Liver (tissue), 3 donors: ENCODE measurements around the gene DHX35.

Source experiments
- EGR1 ChIP-seq, 2 donors: IDR thresholded peaks; 2 replicates each; pipeline ENCODE4 v1.6.1; 2016 to 2018; ENCODE audit warnings: antibody characterized with exemption in 2 of 2, low read depth in 2 of 2
- JUND ChIP-seq, 2 donors: IDR thresholded peaks; 2 replicates each; pipeline ENCODE4 v1.6.1; 2016; ENCODE audit warnings: antibody characterized with exemption in 2 of 2
- YY1 ChIP-seq: IDR thresholded peaks from 2 replicates; pipeline ENCODE4 v1.6.1; 2016; ENCODE audit warnings: antibody characterized with exemption, mild to moderate bottlenecking
- TF ChIP-seq, protein P1 (sequence below): fragments of 150-350 bp; IDR thresholded peaks from 2 replicates; pipeline ENCODE4 v1.5.1; 2017; ENCODE audit warnings: improper control_type of control experiment, low read depth, low read length; ENCODE audit not compliant: missing input control
- donor health status: healthy.
- donor health status: healthy.

DNA sequence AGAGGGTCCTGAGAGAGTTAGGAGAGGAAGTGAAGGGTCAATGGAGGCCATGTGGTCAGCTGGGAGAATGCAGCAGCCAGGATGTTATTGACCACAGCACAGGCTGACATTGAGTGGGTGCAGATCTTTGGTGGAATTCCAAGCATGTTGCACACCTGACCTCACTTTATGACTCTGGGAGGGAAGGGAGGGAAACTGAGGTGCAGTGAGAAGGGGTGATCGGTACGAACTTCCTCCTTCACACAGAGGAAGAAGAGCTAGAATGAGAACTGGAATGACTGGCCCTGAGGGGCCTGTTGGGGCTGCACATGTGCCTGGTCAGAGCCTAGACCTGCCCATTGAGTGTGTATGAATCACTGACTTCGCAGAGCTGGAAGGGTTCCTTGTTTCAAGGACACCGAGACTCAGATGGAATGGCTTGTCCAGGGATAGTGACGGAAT is 26.2 kb upstream of the DHX35 start:
- TF ChIP-seq, protein P1, sequence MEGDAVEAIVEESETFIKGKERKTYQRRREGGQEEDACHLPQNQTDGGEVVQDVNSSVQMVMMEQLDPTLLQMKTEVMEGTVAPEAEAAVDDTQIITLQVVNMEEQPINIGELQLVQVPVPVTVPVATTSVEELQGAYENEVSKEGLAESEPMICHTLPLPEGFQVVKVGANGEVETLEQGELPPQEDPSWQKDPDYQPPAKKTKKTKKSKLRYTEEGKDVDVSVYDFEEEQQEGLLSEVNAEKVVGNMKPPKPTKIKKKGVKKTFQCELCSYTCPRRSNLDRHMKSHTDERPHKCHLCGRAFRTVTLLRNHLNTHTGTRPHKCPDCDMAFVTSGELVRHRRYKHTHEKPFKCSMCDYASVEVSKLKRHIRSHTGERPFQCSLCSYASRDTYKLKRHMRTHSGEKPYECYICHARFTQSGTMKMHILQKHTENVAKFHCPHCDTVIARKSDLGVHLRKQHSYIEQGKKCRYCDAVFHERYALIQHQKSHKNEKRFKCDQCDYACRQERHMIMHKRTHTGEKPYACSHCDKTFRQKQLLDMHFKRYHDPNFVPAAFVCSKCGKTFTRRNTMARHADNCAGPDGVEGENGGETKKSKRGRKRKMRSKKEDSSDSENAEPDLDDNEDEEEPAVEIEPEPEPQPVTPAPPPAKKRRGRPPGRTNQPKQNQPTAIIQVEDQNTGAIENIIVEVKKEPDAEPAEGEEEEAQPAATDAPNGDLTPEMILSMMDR = no peak
- TF ChIP-seq YY1 (no peak), EGR1 (IDR thresholded peaks at IDR 0.05; ENCODE audit: low read depth in 2 of 2) (no peak), JUND (IDR thresholded peaks at IDR 0.05) (no peak)
